MM.1S (cell line): Measurements from ENCODE around the gene BTRC.

ENCODE experiments used
- CTCF ChIP-seq: fragments of 300-600 bp; sonication (generic); IDR thresholded peaks from 2 replicates; pipeline ENCODE4 v1.5.1; 2016; ENCODE audit warnings: antibody characterized with exemption, low read length, mixed read lengths
- EZH2 ChIP-seq: fragments of 300-600 bp; sonication (generic); optimal IDR thresholded peaks from 2 replicates; pipeline ENCODE3; 2017; ENCODE audit warnings: low read depth, mild to moderate bottlenecking, antibody characterized with exemption, low read length, mixed read lengths
- EZH2phosphoT487 ChIP-seq: fragments of 300-600 bp; sonication (generic); IDR thresholded peaks from 2 replicates; pipeline ENCODE4 v1.6.1; 2018; ENCODE audit warnings: antibody characterized with exemption, low read length

- TF ChIP-seq EZH2phosphoT487 (no peak), CTCF (no peak), EZH2 (no peak)
These were observed 182.0 kb downstream of the BTRC start for GRCh38 chr10:101535949-101536348.
